CD4-positive, alpha-beta T cell (primary cell): ENCODE data around the gene CDH16. TPM values are rescaled to one million over a fixed set of nuclear protein-coding genes. Genes with fewer than 3 reads are reported as not detected.
"Not testable (repeated sequence)": the region's sequence is repeated elsewhere in the genome, so short reads cannot be mapped to it uniquely, and the experiment has no call there.

ENCODE experiments used
- ATAC-seq: fragments of 200-7000 bp; cut with Tn5 transposase; one replicate; pipeline ENCODE4 v1.10.0; 2022; ENCODE audit warnings: mild to moderate bottlenecking; ENCODE audit not compliant: poor library complexity
- CTCF ChIA-PET: fragments of 350-600 bp; sonication (Branson Sonifier 250); formaldehyde crosslinking; loops from one replicate; lab custom pipeline; 2021; ENCODE audit warnings: antibody characterized with exemption, inconsistent platforms; lab: Charles Lee
- POLR2A ChIA-PET: fragments of 350-600 bp; sonication (Branson Sonifier 250); formaldehyde crosslinking; loops from one replicate; lab custom pipeline; 2021; ENCODE audit warnings: antibody characterized with exemption, inconsistent platforms; lab: Charles Lee
- DNase-seq, 14 experiments: peaks; one replicate each; pipeline ENCODE4 v3.0.0-alpha.2; 2013 to 2020; ENCODE audit warnings: mixed read lengths in 2 of 14
- H3K27ac ChIP-seq, 2 donors: one replicate each; pipeline versions ENCODE4 v1.5.1 to v1.7.0; 2013; ENCODE audit warnings: low read length in 2 of 2, low read depth in 1 of 2, mild to moderate bottlenecking in 1 of 2
- H3K27me3 ChIP-seq, 2 experiments: 1 replicate in 1 of 2; 2 replicates in 1 of 2; pipeline versions ENCODE4 v1.6.1 to v1.7.0; 2013; ENCODE audit warnings: low read length in 2 of 2, control low read depth in 1 of 2, mild to moderate bottlenecking in 1 of 2, moderate library complexity in 1 of 2; ENCODE audit not compliant: insufficient read depth in 2 of 2, control insufficient read depth in 1 of 2
- H3K36me3 ChIP-seq: one replicate; pipeline ENCODE4 v1.6.1; 2013; ENCODE audit warnings: low read length, control low read depth; ENCODE audit not compliant: insufficient read depth
- H3K4me1 ChIP-seq: one replicate; pipeline ENCODE4 v1.6.1; 2013; ENCODE audit warnings: low read length, control low read depth; ENCODE audit not compliant: insufficient read depth
- H3K4me3 ChIP-seq: one replicate; pipeline ENCODE4 v1.5.1; 2013; ENCODE audit warnings: mild to moderate bottlenecking, low read length, moderate library complexity
- H3K9me3 ChIP-seq, 2 experiments: 1 replicate in 1 of 2; 2 replicates in 1 of 2; pipeline versions ENCODE4 v1.6.1 to v1.7.0; 2013; ENCODE audit warnings: low read length in 2 of 2, mild to moderate bottlenecking in 2 of 2, control low read depth in 1 of 2, moderate library complexity in 1 of 2; ENCODE audit not compliant: control insufficient read depth in 1 of 2, insufficient read depth in 1 of 2
- H3K27ac Mint-ChIP-seq: one replicate; pipeline ENCODE4 v1.8.0; 2020; ENCODE audit warnings: mixed read lengths
- H3K27me3 Mint-ChIP-seq: one replicate; pipeline ENCODE4 v1.8.0; 2021; ENCODE audit warnings: mixed read lengths
- H3K36me3 Mint-ChIP-seq: one replicate; pipeline ENCODE4 v1.8.0; 2021; ENCODE audit warnings: low read depth, mixed read lengths
- H3K4me1 Mint-ChIP-seq: one replicate; pipeline ENCODE4 v1.8.0; 2021; ENCODE audit warnings: low read depth, mixed read lengths
- H3K4me3 Mint-ChIP-seq: one replicate; pipeline ENCODE4 v1.8.0; 2020; ENCODE audit warnings: mild to moderate bottlenecking, mixed read lengths
- H3K9me3 Mint-ChIP-seq: one replicate; pipeline ENCODE4 v1.8.0; 2020; ENCODE audit warnings: mixed read lengths
- CTCF ChIP-seq: fragments of 200-600 bp; IDR thresholded peaks from one replicate; pipeline ENCODE4 v1.8.0; 2022; ENCODE audit warnings: antibody characterized with exemption, mild to moderate bottlenecking
- intact Hi-C, 2 experiments: fragments of 100-400 bp; cut with DNase I in 1 of 2; cut with micrococcal nuclease in 1 of 2; formaldehyde crosslinking; loops; one replicate each; pipeline versions ENCODE4 v1.15.1 to v1.9.0; 2023 to 2025; cut with DNase I, micrococcal nuclease
- total RNA-seq, 174 experiments: library from RNA in 2 of 174; stranded (reverse) in 2 of 174; gene quantifications; one replicate each; pipeline ENCODE4 v1.2.3 and lab custom pipeline; 2021 to 2026

CDH16 gene
- total RNA-seq, 2 experiments from 2014 or later, result not detected

GRCh38 chr16:66946541-66946940, 27.9 kb upstream of the CDH16 start:
- peaks cover 19 to 22% of the 10 kb centered on the region in 2 experiments for H3K27me3 ChIP-seq
- peaks cover 40% of the 10 kb centered on the region for H3K27me3 Mint-ChIP-seq
- DNase-seq, result no peak
- intact Hi-C loops, result loop anchor here in 1 of 2 experiments (2.0 kb wide), 1 partner anchor 238 kb away; no protein-coding TSS in a partner anchor
- H3K27ac Mint-ChIP-seq, result no peak overlapping the region
- peaks cover 23% of the 10 kb centered on the region for H3K36me3 ChIP-seq
- no peak overlapping the region for H3K27ac ChIP-seq
- ATAC-seq, result no peak
- no peak for TF ChIP-seq CTCF
- H3K4me1 Mint-ChIP-seq, result peaks cover 20% of the 10 kb centered on the region
- H3K4me3 ChIP-seq, result no peak overlapping the region
- H3K4me1 ChIP-seq, result peaks cover 24% of the 10 kb centered on the region
- peaks cover 0 to 8% of the 10 kb centered on the region in 2 experiments for H3K9me3 ChIP-seq
- peaks cover 26% of the 10 kb centered on the region for H3K36me3 Mint-ChIP-seq
- no peak overlapping the region for H3K4me3 Mint-ChIP-seq
- ChIA-PET POLR2A (no interaction called here), CTCF (interaction anchor here (0.9 to 1.2 kb wide), 2 partner anchors 12 to 14 kb away, joined by 3 to 4 read pairs; no protein-coding TSS in a partner anchor)
- no peaks in the 10 kb centered on the region for H3K9me3 Mint-ChIP-seq

DNA sequence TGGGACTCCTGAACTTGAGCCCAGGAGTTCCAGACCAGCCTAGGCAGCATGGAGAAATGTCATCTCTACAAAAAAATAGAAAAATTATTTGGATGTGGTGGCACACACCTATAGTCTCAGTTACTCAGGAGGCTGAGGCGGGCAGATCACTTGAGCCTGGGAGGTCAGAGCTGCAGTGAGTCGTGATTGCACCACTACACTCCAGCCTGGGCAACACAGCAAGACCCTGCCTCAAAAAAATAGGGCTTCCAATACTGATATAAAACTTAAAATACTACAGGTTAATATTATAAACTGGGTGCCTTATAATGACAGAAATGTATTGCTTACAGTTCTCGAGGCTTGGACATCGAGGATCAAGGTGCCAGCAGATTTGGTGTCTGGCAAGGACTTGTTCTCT, 27.3 kb upstream of the CDH16 start:
- Histone ChIP-seq H3K36me3 (peaks cover 29% of the 10 kb centered on the region), H3K4me1 (peaks cover 24% of the 10 kb centered on the region), H3K4me3 (no peak overlapping the region), H3K9me3 (peaks cover 0 to 8% of the 10 kb centered on the region in 2 experiments), H3K27me3 (peaks cover 19% of the 10 kb centered on the region in 2 experiments), H3K27ac (no peak overlapping the region)
- no peak for DNase-seq
- Mint-ChIP-seq H3K27ac (no peak overlapping the region), H3K9me3 (no peaks in the 10 kb centered on the region), H3K36me3 (peaks cover 32% of the 10 kb centered on the region), H3K4me1 (peaks cover 20% of the 10 kb centered on the region), H3K4me3 (no peak overlapping the region), H3K27me3 (peaks cover 34% of the 10 kb centered on the region)
- intact Hi-C loops, result loop anchor here in 1 of 2 experiments (2.0 kb wide), 1 partner anchor 239 kb away; no protein-coding TSS in a partner anchor
- POLR2A ChIA-PET, result no interaction called here
- no peak for ATAC-seq
- CTCF ChIA-PET, result no interaction called here
- no peak for TF ChIP-seq CTCF

DNA sequence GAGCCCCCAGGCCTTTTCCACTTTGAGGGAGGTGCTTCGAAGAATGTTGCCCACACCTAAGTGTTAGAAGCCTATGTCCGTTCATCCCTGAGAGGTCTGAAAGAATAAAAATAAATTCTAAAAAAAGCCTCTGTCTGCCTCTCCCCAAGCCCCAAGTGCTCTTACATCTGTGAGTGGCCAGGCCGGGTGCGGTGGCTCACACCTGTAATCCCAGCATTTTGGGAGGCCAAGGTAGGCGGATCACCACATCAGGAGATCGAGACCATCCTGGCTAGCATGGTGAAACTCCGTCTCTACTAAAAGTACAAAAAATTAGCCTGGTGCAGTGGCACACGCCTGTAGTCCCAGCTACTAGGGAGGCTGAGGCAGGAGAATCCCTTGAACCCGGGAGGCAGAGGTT, 26.3 kb upstream of the CDH16 start:
- intact Hi-C loops, H3K27ac Mint-ChIP-seq, H3K4me3 ChIP-seq, DNase-seq, ATAC-seq, H3K4me3 Mint-ChIP-seq, POLR2A ChIA-PET, H3K9me3 ChIP-seq, H3K9me3 Mint-ChIP-seq, H3K27ac ChIP-seq: not testable (repeated sequence)
- H3K36me3 ChIP-seq, result peaks cover 39% of the 10 kb centered on the region
- CTCF ChIA-PET, result interaction anchor here (1.3 kb wide), 1 partner anchor 114 kb away, joined by 4 read pairs; the partner anchor contains the start of gene NAE1
- Mint-ChIP-seq H3K27me3 (peaks cover 26% of the 10 kb centered on the region), H3K4me1 (peaks cover 16% of the 10 kb centered on the region), H3K36me3 (peaks cover 41% of the 10 kb centered on the region)
- peaks cover 14 to 15% of the 10 kb centered on the region in 2 experiments for H3K27me3 ChIP-seq
- peaks cover 24% of the 10 kb centered on the region for H3K4me1 ChIP-seq
